Trophoblast cell (in vitro differentiated cells and primary cell): ENCODE data around the gene PBX1.
A peak's percentile ranks its signal among the peaks of the same experiment; 100 is the strongest.

Source experiments
- DNase-seq, 2 donors: peaks; one replicate each; pipeline ENCODE4 v3.0.0-alpha.2; 2016
- H2AFZ ChIP-seq: 2 replicates; pipeline ENCODE4 v1.6.1; 2013; ENCODE audit warnings: low read length, moderate library complexity, mild to moderate bottlenecking; ENCODE audit not compliant: insufficient read depth, poor library complexity
- H2AK5ac ChIP-seq: 2 replicates; pipeline ENCODE4 v1.6.1; 2013; ENCODE audit warnings: mild to moderate bottlenecking, low read length
- H2BK120ac ChIP-seq: 2 replicates; pipeline ENCODE4 v1.6.1; 2013; ENCODE audit warnings: low read length, mild to moderate bottlenecking, moderate library complexity; ENCODE audit not compliant: insufficient read depth, poor library complexity
- H2BK12ac ChIP-seq: 2 replicates; pipeline ENCODE4 v1.6.1; 2013; ENCODE audit warnings: mild to moderate bottlenecking, low read length, moderate library complexity
- H2BK5ac ChIP-seq: 2 replicates; pipeline ENCODE4 v1.6.1; 2013; ENCODE audit warnings: low read length, low read depth, moderate library complexity, mild to moderate bottlenecking; ENCODE audit not compliant: poor library complexity
- H3K14ac ChIP-seq: 2 replicates; pipeline ENCODE4 v1.6.1; 2013; ENCODE audit warnings: mild to moderate bottlenecking, low read length
- H3K18ac ChIP-seq: 2 replicates; pipeline ENCODE4 v1.6.1; 2013; ENCODE audit warnings: mild to moderate bottlenecking, low read length
- H3K23ac ChIP-seq: 2 replicates; pipeline ENCODE4 v1.6.1; 2013; ENCODE audit warnings: low read length
- H3K27ac ChIP-seq: 2 replicates; pipeline ENCODE4 v1.5.1; 2013; ENCODE audit warnings: low read depth, mild to moderate bottlenecking, inconsistent platforms, low read length, moderate library complexity
- H3K27me3 ChIP-seq: 2 replicates; pipeline ENCODE4 v1.6.1; 2013; ENCODE audit warnings: inconsistent platforms, mild to moderate bottlenecking, low read length, moderate library complexity; ENCODE audit not compliant: insufficient read depth
- H3K36me3 ChIP-seq, 2 experiments: 1 replicate in 1 of 2; 2 replicates in 1 of 2; pipeline ENCODE4 v1.6.1; 2013; ENCODE audit warnings: low read length in 2 of 2, mild to moderate bottlenecking in 2 of 2, moderate library complexity in 1 of 2; ENCODE audit not compliant: insufficient read depth in 2 of 2, control insufficient read depth in 1 of 2
- H3K4ac ChIP-seq: 2 replicates; pipeline ENCODE4 v1.6.1; 2013; ENCODE audit warnings: low read depth, mild to moderate bottlenecking, low read length, moderate library complexity
- H3K4me1 ChIP-seq, 2 experiments: 1 replicate in 1 of 2; 2 replicates in 1 of 2; pipeline ENCODE4 v1.6.1; 2013; ENCODE audit warnings: low read length in 2 of 2, mild to moderate bottlenecking in 2 of 2, moderate library complexity in 1 of 2; ENCODE audit not compliant: insufficient read depth in 2 of 2, control insufficient read depth in 1 of 2
- H3K4me2 ChIP-seq: 2 replicates; pipeline ENCODE4 v1.6.1; 2013; ENCODE audit warnings: inconsistent platforms, mild to moderate bottlenecking, low read length, moderate library complexity
- H3K4me3 ChIP-seq: 2 replicates; pipeline ENCODE4 v1.5.1; 2013; ENCODE audit warnings: mild to moderate bottlenecking, low read depth, low read length, inconsistent platforms
- H3K79me1 ChIP-seq: one replicate; pipeline ENCODE4 v1.6.1; 2013; ENCODE audit warnings: low read length
- H3K79me2 ChIP-seq: 2 replicates; pipeline ENCODE4 v1.6.1; 2013; ENCODE audit warnings: low read length, mild to moderate bottlenecking; ENCODE audit not compliant: control insufficient read depth, insufficient read depth, poor library complexity
- H3K9ac ChIP-seq: 2 replicates; pipeline ENCODE4 v1.6.1; 2013; ENCODE audit warnings: mild to moderate bottlenecking, low read length
- H3K9me3 ChIP-seq: 2 replicates; pipeline ENCODE4 v1.6.1; 2013; ENCODE audit warnings: low read depth, mild to moderate bottlenecking, control low read depth, inconsistent platforms, low read length; ENCODE audit not compliant: insufficient read depth
- H4K12ac ChIP-seq: 2 replicates; pipeline ENCODE4 v1.6.1; 2013; ENCODE audit warnings: low read depth, mild to moderate bottlenecking, low read length, moderate library complexity
- H4K8ac ChIP-seq: 2 replicates; pipeline ENCODE4 v1.6.1; 2013; ENCODE audit warnings: low read depth, mild to moderate bottlenecking, low read length, moderate library complexity
- H4K91ac ChIP-seq: one replicate; pipeline ENCODE4 v1.6.1; 2013; ENCODE audit warnings: low read depth, mild to moderate bottlenecking, low read length, moderate library complexity
- WGBS: extraction: QIAGEN DNeasy Blood & Tissue Kit; methylation state at CpG from one replicate; pipeline ENCODE4 v1.1.7; 2013; ENCODE audit warnings: missing lambda C conversion rate; ENCODE audit not compliant: insufficient read length, insufficient coverage; ENCODE audit errors: extremely low coverage; 5-methylcytosine and 5-hydroxymethylcytosine counted together

Gene PBX1

DNA sequence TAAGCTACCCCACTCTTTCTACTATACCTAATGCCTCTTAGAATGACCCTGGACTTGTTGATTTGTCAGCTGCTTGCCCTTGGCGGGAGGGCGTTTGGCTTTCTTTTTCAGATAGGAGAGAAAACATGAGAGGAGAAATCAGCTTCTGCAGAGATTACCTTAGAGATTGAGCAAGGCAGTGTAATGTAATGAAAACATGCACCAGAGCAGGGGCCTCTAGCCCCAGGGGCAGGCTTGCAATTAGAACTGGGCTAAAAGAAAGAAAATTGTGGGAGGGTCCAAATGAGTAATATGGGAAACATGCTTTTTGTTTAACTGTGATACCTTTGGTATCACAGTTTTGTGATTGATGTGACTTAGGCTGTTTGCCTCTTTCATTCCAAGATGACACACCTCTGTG lies 89.7 kb downstream of the PBX1 start:
- Histone ChIP-seq H2AFZ (no peak overlapping the region), H3K4ac (peak overlapping the region; percentile 2), H4K12ac (no peak overlapping the region), H3K27ac (peak overlapping the region; percentile 90), H2BK5ac (no peak overlapping the region), H2BK120ac (peak overlapping the region; percentile 74), H2BK12ac (peak overlapping the region; percentile 32), H3K4me3 (no peak overlapping the region), H3K27me3 (no peaks in the 10 kb centered on the region), H2AK5ac (peak overlapping the region; percentile 68), H3K4me2 (peak overlapping the region; percentile 22), H3K79me2 (peaks cover 4% of the 10 kb centered on the region), H3K4me1 (peaks cover 29 to 36% of the 10 kb centered on the region in 2 experiments), H3K79me1 (peaks cover 19% of the 10 kb centered on the region), H4K8ac (peak overlapping the region; percentile 63), H3K14ac (no peak overlapping the region), H3K18ac (no peak overlapping the region), H3K9ac (no peak overlapping the region), H3K36me3 (no peaks in the 10 kb centered on the region), H3K9me3 (no peaks in the 10 kb centered on the region), H4K91ac (peak overlapping the region; percentile 55), H3K23ac (no peak overlapping the region)
- no CpG with 5 or more reads among the region's 2 CpGs for WGBS
- DNase-seq, result peak; percentile 73 to 79

DNA sequence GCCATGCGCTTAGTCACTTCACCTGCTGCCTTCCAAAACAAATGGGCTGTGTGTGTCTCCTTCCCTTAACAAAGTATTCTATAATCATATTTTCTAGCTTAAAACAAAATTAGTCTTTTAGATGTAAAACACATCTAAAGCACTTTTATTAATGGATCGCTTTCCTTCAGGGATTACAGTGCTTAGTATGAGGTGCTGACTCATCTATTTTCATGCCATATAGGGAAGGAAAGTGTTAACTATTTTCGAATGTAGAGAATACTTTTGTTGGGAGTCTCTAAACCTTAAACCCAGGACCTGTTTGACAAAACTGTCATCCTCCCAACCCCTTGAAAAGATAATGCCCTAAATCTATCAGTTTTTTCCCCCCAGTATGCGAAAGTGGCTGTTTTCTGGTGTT lies 90.2 kb downstream of the PBX1 start:
- H3K23ac ChIP-seq, result no peak overlapping the region
- H3K9ac ChIP-seq, result no peak overlapping the region
- H2BK5ac ChIP-seq, result no peak overlapping the region
- peaks cover 29 to 36% of the 10 kb centered on the region in 2 experiments for H3K4me1 ChIP-seq
- peak overlapping the region; percentile 37 for H3K18ac ChIP-seq
- H3K79me1 ChIP-seq, result peaks cover 19% of the 10 kb centered on the region
- H4K8ac ChIP-seq, result peak overlapping the region; percentile 63
- no peaks in the 10 kb centered on the region for H3K9me3 ChIP-seq
- H3K14ac ChIP-seq, result no peak overlapping the region
- H2BK120ac ChIP-seq, result peak overlapping the region; percentile 52
- peak overlapping the region; percentile 35 for H3K4ac ChIP-seq
- H3K4me3 ChIP-seq, result no peak overlapping the region
- no peak overlapping the region for H4K12ac ChIP-seq
- H3K79me2 ChIP-seq, result peaks cover 4% of the 10 kb centered on the region
- no peak for DNase-seq
- no peaks in the 10 kb centered on the region for H3K27me3 ChIP-seq
- H3K36me3 ChIP-seq, result no peaks in the 10 kb centered on the region
- no peak overlapping the region for H2AFZ ChIP-seq
- peak overlapping the region; percentile 55 for H4K91ac ChIP-seq
- peak overlapping the region; percentile 68 for H2AK5ac ChIP-seq
- H3K27ac ChIP-seq, result peak overlapping the region; percentile 34
- no peak overlapping the region for H3K4me2 ChIP-seq
- no CpG with 5 or more reads among the region's 4 CpGs for WGBS
- peak overlapping the region; percentile 32 for H2BK12ac ChIP-seq

DNA sequence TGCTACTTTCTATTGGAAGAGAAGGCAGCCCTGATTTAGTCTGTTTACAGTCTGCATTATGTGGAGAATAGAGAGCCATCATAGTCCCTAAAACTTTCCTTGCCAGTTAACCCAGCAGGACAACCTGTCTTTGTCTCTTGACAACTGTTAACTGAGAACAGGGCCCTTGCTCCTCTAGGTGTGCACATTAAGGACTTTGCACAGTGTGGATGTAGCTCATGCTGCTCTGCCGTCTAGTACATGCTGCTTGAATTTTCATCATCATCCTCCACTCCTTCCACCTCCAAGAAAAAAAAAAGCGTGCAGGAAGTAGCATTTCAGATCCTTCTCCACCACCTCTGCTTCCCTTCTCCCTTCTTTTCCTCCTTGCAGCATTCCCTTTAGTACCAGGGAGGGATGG lies 91.5 kb downstream of the PBX1 start:
- no peak for DNase-seq
- H3K4me2 ChIP-seq, result no peak overlapping the region
- no peak overlapping the region for H4K91ac ChIP-seq
- H3K23ac ChIP-seq, result no peak overlapping the region
- no peak overlapping the region for H2BK5ac ChIP-seq
- no peak overlapping the region for H3K27ac ChIP-seq
- peaks cover 18% of the 10 kb centered on the region for H3K79me1 ChIP-seq
- no peak overlapping the region for H3K18ac ChIP-seq
- no peaks in the 10 kb centered on the region for H3K27me3 ChIP-seq
- no peak overlapping the region for H3K14ac ChIP-seq
- H2BK12ac ChIP-seq, result peak overlapping the region; percentile 52
- H3K36me3 ChIP-seq, result no peaks in the 10 kb centered on the region
- peak overlapping the region; percentile 31 for H2BK120ac ChIP-seq
- WGBS, result no CpG with 5 or more reads among the region's 2 CpGs
- peaks cover 27 to 34% of the 10 kb centered on the region in 2 experiments for H3K4me1 ChIP-seq
- no peak overlapping the region for H3K4me3 ChIP-seq
- no peak overlapping the region for H4K12ac ChIP-seq
- H4K8ac ChIP-seq, result peak overlapping the region; percentile 4
- H3K9me3 ChIP-seq, result no peaks in the 10 kb centered on the region
- H3K79me2 ChIP-seq, result peaks cover 2% of the 10 kb centered on the region
- H2AK5ac ChIP-seq, result no peak overlapping the region
- no peak overlapping the region for H3K4ac ChIP-seq
- H2AFZ ChIP-seq, result no peak overlapping the region
- H3K9ac ChIP-seq, result no peak overlapping the region

- Histone ChIP-seq H3K9ac (no peak overlapping the region), H3K9me3 (no peaks in the 10 kb centered on the region), H3K4me3 (no peak overlapping the region), H3K79me2 (peaks cover 2% of the 10 kb centered on the region), H3K27ac (peak overlapping the region; percentile 1), H3K18ac (no peak overlapping the region), H2AK5ac (no peak overlapping the region), H2BK5ac (no peak overlapping the region), H4K12ac (no peak overlapping the region), H4K91ac (no peak overlapping the region), H3K27me3 (no peaks in the 10 kb centered on the region), H3K36me3 (no peaks in the 10 kb centered on the region), H3K4me1 (peaks cover 25 to 32% of the 10 kb centered on the region in 2 experiments), H3K14ac (no peak overlapping the region), H2AFZ (no peak overlapping the region), H3K4me2 (no peak overlapping the region), H4K8ac (no peak overlapping the region), H3K23ac (no peak overlapping the region), H3K79me1 (peaks cover 18% of the 10 kb centered on the region), H2BK120ac (no peak overlapping the region), H3K4ac (no peak overlapping the region), H2BK12ac (no peak overlapping the region)
- no CpG with 5 or more reads among the region's 13 CpGs for WGBS
- DNase-seq, result no peak
Observed at GRCh38 chr1:164651351-164651951, 92.5 kb downstream of the PBX1 start.
